NCI-H2107 treated with DMSO at 0.1 percent for 48 hours (cell line): Measurements from ENCODE around the gene TMEM132A.
A peak's percentile ranks its signal among the peaks of the same experiment; 100 is the strongest.

Experiments
- DNase-seq: peaks from one replicate; lab custom pipeline; 2025; ENCODE audit not compliant: unreplicated experiment; lab: John Stamatoyannopoulos, UW

TMEM132A gene

GRCh38 chr11:60919956-60920355, 4.3 kb upstream of the TMEM132A start:
- DNase-seq = no peak

GRCh38 chr11:60921259-60921658, 3.0 kb upstream of the TMEM132A start:
- DNase-seq = no peak

GRCh38 chr11:60921777-60922335, 2.4 kb upstream of the TMEM132A start:
- DNase-seq = no peak

- no peak for DNase-seq
These were observed 1.4 kb upstream of the TMEM132A start for GRCh38 chr11:60922906-60923305.

- DNase-seq = no peak
These were observed 934 bp upstream of the TMEM132A start for GRCh38 chr11:60923326-60923725.

- DNase-seq = no peak
These were observed 505 bp upstream of the TMEM132A start for GRCh38 chr11:60923800-60924109.

- DNase-seq = peak; percentile 73
These were observed 920 bp downstream of the TMEM132A start for GRCh38 chr11:60924906-60925853.

- DNase-seq = no peak
These were observed 1.6 kb downstream of the TMEM132A start for GRCh38 chr11:60925868-60926267.

GRCh38 chr11:60926500-60926899, 2.2 kb downstream of the TMEM132A start:
- DNase-seq = no peak

- no peak for DNase-seq
These were observed 2.9 kb downstream of the TMEM132A start for GRCh38 chr11:60927061-60927592.

- DNase-seq = no peak
These were observed 3.3 kb downstream of the TMEM132A start for GRCh38 chr11:60927600-60927999.

GRCh38 chr11:60928563-60929001, 4.3 kb downstream of the TMEM132A start:
- DNase-seq = no peak

- DNase-seq = no peak
These were observed 5.5 kb downstream of the TMEM132A start for GRCh38 chr11:60929764-60930163.

GRCh38 chr11:60930394-60930793, 6.1 kb downstream of the TMEM132A start:
- DNase-seq = no peak

GRCh38 chr11:60931917-60932316, 7.7 kb downstream of the TMEM132A start:
- DNase-seq = no peak

- DNase-seq = no peak
These were observed 8.5 kb downstream of the TMEM132A start for GRCh38 chr11:60932605-60933356.

GRCh38 chr11:60933416-60934123, 9.3 kb downstream of the TMEM132A start:
- DNase-seq = no peak

- no peak for DNase-seq
These were observed 10.0 kb downstream of the TMEM132A start for GRCh38 chr11:60934124-60934789.

GRCh38 chr11:60934790-60935605, 10.7 kb downstream of the TMEM132A start:
- DNase-seq = no peak
